NK-92 (cell line): ENCODE measurements around the gene ZIC4.

Source experiments
- DNase-seq: peaks from one replicate; lab custom pipeline; 2025; ENCODE audit not compliant: unreplicated experiment; lab: John Stamatoyannopoulos, UW

The ZIC4 gene

GRCh38 chr3:147418371-147418781 is 12.0 kb upstream of the ZIC4 start:
- DNase-seq: no peak

GRCh38 chr3:147417551-147418295 is 11.4 kb upstream of the ZIC4 start:
- no peak for DNase-seq

GRCh38 chr3:147416931-147417330 is 10.6 kb upstream of the ZIC4 start:
- DNase-seq: no peak

- DNase-seq: no peak
These were observed 9.5 kb upstream of the ZIC4 start for GRCh38 chr3:147415874-147416273.

- no peak for DNase-seq
These were observed 8.9 kb upstream of the ZIC4 start for GRCh38 chr3:147415286-147415685.

GRCh38 chr3:147414390-147415138 is 8.2 kb upstream of the ZIC4 start:
- no peak for DNase-seq

GRCh38 chr3:147413686-147414389 is 7.5 kb upstream of the ZIC4 start:
- no peak for DNase-seq

GRCh38 chr3:147412917-147413685 is 6.8 kb upstream of the ZIC4 start:
- no peak for DNase-seq

- DNase-seq: no peak
These were observed 6.0 kb upstream of the ZIC4 start for GRCh38 chr3:147412261-147412916.

GRCh38 chr3:147411815-147412241 is 5.5 kb upstream of the ZIC4 start:
- DNase-seq: no peak

GRCh38 chr3:147411238-147411814 is 5.0 kb upstream of the ZIC4 start:
- DNase-seq: no peak

GRCh38 chr3:147410526-147411237 is 4.3 kb upstream of the ZIC4 start:
- no peak for DNase-seq

- DNase-seq: no peak
These were observed 3.8 kb upstream of the ZIC4 start for GRCh38 chr3:147410116-147410525.

- no peak for DNase-seq
These were observed 3.1 kb upstream of the ZIC4 start, which contains the start of gene ZIC1 for GRCh38 chr3:147409143-147410115. ZIC1 (plus strand) TSS chr3:147409365; CDS start chr3:147410113, 748 bp downstream.

GRCh38 chr3:147408188-147409100 is 2.1 kb upstream of the ZIC4 start:
- DNase-seq: no peak

GRCh38 chr3:147407498-147408187 is 1.3 kb upstream of the ZIC4 start:
- DNase-seq: no peak

GRCh38 chr3:147407114-147407497 is 763 bp upstream of the ZIC4 start:
- no peak for DNase-seq
